H1 (cell line): ENCODE data around the gene TMCC3. TPM values are rescaled to one million over a fixed set of nuclear protein-coding genes. Genes with fewer than 3 reads are reported as not detected.

ENCODE experiments used
- CTCF ChIA-PET: fragments of 300-600 bp; sonication (Branson Sonifier 250); formaldehyde crosslinking; loops from one replicate; lab custom pipeline; 2021; ENCODE audit not compliant: partially characterized antibody; lab: Charles Lee
- POLR2A ChIA-PET: fragments of 300-600 bp; sonication (Branson Sonifier 250); formaldehyde crosslinking; loops from one replicate; lab custom pipeline; 2021; ENCODE audit warnings: inconsistent platforms; ENCODE audit not compliant: partially characterized antibody; lab: Charles Lee
- DNase-seq, 2 experiments: peaks; one replicate each; pipeline versions ENCODE4 v3.0.0 to v3.0.0-alpha.2; 2010 to 2022; ENCODE audit warnings: low spot score in 2 of 2, low read depth in 1 of 2, mixed read lengths in 1 of 2
- FAIRE-seq: peaks from 2 replicates; lab custom pipeline; 2011; peaks lifted over from hg19 to GRCh38; lab: Jason Lieb, UNC
- H2AFZ ChIP-seq: 2 replicates; pipeline ENCODE4 v1.8.1; 2012; ENCODE audit warnings: low read length, inconsistent platforms
- H2AK5ac ChIP-seq: 2 replicates; pipeline ENCODE4 v1.6.1; 2013; ENCODE audit warnings: low read depth, low read length
- H2BK120ac ChIP-seq: replicated peaks from 2 replicates; pipeline ENCODE3; 2013; ENCODE audit warnings: low read depth, low read length, inconsistent platforms
- H2BK12ac ChIP-seq: 2 replicates; pipeline ENCODE4 v1.6.1; 2013; ENCODE audit warnings: low read depth, low read length
- H2BK15ac ChIP-seq: 2 replicates; pipeline ENCODE4 v1.6.1; 2013; ENCODE audit warnings: low read length
- H2BK20ac ChIP-seq: 2 replicates; pipeline ENCODE4 v1.6.1; 2013; ENCODE audit warnings: low read length
- H2BK5ac ChIP-seq: 2 replicates; pipeline ENCODE4 v1.6.1; 2013; ENCODE audit warnings: low read depth, low read length
- H3K14ac ChIP-seq: 2 replicates; pipeline ENCODE4 v1.6.1; 2013; ENCODE audit warnings: inconsistent platforms; ENCODE audit not compliant: insufficient read length
- H3K18ac ChIP-seq: 2 replicates; pipeline ENCODE4 v1.6.1; 2013; ENCODE audit warnings: low read length; ENCODE audit errors: extremely low read depth
- H3K23ac ChIP-seq: 2 replicates; pipeline ENCODE4 v1.6.1; 2013; ENCODE audit warnings: inconsistent platforms; ENCODE audit not compliant: insufficient read length
- H3K23me2 ChIP-seq: 2 replicates; pipeline ENCODE4 v1.6.1; 2013; ENCODE audit warnings: low read depth, low read length
- H3K27ac ChIP-seq: 2 replicates; pipeline ENCODE4 v1.6.1; 2011; ENCODE audit warnings: low read depth, low read length, inconsistent platforms
- H3K27me3 ChIP-seq, 4 experiments: replicated peaks in 1 of 4; 1 replicate in 1 of 4; 2 replicates in 3 of 4; pipeline versions ENCODE4 v1.6.1 to v1.8.1; 2011 to 2013; ENCODE audit warnings: low read length in 3 of 4, mild to moderate bottlenecking in 3 of 4, inconsistent platforms in 2 of 4, mixed read lengths in 2 of 4, moderate library complexity in 1 of 4; ENCODE audit not compliant: control insufficient read depth in 3 of 4, insufficient read depth in 3 of 4; ENCODE audit errors: extremely low read depth in 1 of 4
- H3K36me3 ChIP-seq, 4 experiments: 2 replicates each; pipeline versions ENCODE4 v1.6.1 to v1.8.1; 2011 to 2013; ENCODE audit warnings: mild to moderate bottlenecking in 4 of 4, low read length in 3 of 4, moderate library complexity in 2 of 4, control low read depth in 1 of 4, inconsistent platforms in 1 of 4; ENCODE audit not compliant: insufficient read depth in 4 of 4, control insufficient read depth in 2 of 4
- H3K4ac ChIP-seq: replicated peaks from 2 replicates; pipeline ENCODE3; 2013; ENCODE audit warnings: low read length, low read depth, mixed read lengths, inconsistent platforms; ENCODE audit not compliant: insufficient read length
- H3K4me1 ChIP-seq, 4 experiments: replicated peaks in 1 of 4; 1 replicate in 1 of 4; 2 replicates in 3 of 4; pipeline versions ENCODE4 v1.6.1 to v1.8.1; 2011 to 2013; ENCODE audit warnings: low read length in 3 of 4, inconsistent platforms in 2 of 4, mixed read lengths in 1 of 4; ENCODE audit not compliant: insufficient read depth in 4 of 4, control insufficient read depth in 3 of 4
- H3K4me2 ChIP-seq, 2 experiments: 2 replicates each; pipeline versions ENCODE4 v1.6.1 to v1.8.1; 2011 to 2013; ENCODE audit warnings: low read depth in 2 of 2, low read length in 2 of 2, control low read depth in 1 of 2, inconsistent platforms in 1 of 2, mild to moderate bottlenecking in 1 of 2; ENCODE audit not compliant: insufficient read depth in 1 of 2
- H3K4me3 ChIP-seq, 4 experiments: fragments of 200-600, 300-600 bp in 1 of 4; sonication (generic), shearing (Covaris generic), sonication (Bioruptor Twin) in 1 of 4; 2 replicates each; pipeline versions ENCODE4 v1.5.1 to v1.8.1; 2011 to 2016; ENCODE audit warnings: low read length in 4 of 4, low read depth in 3 of 4, control low read depth in 2 of 4, inconsistent platforms in 2 of 4, mild to moderate bottlenecking in 2 of 4, mixed read lengths in 1 of 4, moderate library complexity in 1 of 4; ENCODE audit not compliant: insufficient read depth in 2 of 4; ENCODE audit errors: extremely low read depth in 1 of 4
- H3K56ac ChIP-seq: replicated peaks from 2 replicates; pipeline ENCODE3; 2013; ENCODE audit warnings: low read depth, mild to moderate bottlenecking, mixed read lengths, low read length, inconsistent platforms; ENCODE audit not compliant: insufficient read length
- H3K79me1 ChIP-seq: 2 replicates; pipeline ENCODE4 v1.6.1; 2013; ENCODE audit warnings: low read depth, low read length, control low read depth
- H3K79me2 ChIP-seq, 2 experiments: 2 replicates each; pipeline versions ENCODE4 v1.6.1 to v1.8.1; 2012 to 2013; ENCODE audit warnings: low read length in 2 of 2, mild to moderate bottlenecking in 2 of 2, inconsistent platforms in 1 of 2; ENCODE audit not compliant: insufficient read depth in 2 of 2, control insufficient read depth in 1 of 2
- H3K9ac ChIP-seq, 4 experiments: replicated peaks in 1 of 4; 1 replicate in 1 of 4; 2 replicates in 3 of 4; pipeline versions ENCODE4 v1.6.1 to v1.8.1; 2011 to 2013; ENCODE audit warnings: low read depth in 3 of 4, low read length in 3 of 4, control low read depth in 2 of 4, mild to moderate bottlenecking in 2 of 4, moderate library complexity in 2 of 4, inconsistent platforms in 1 of 4; ENCODE audit errors: extremely low read depth in 1 of 4
- H3K9me3 ChIP-seq, 2 experiments: 2 replicates each; pipeline versions ENCODE4 v1.6.1 to v1.8.1; 2012 to 2013; ENCODE audit warnings: mild to moderate bottlenecking in 2 of 2, moderate library complexity in 2 of 2, control low read depth in 1 of 2, inconsistent platforms in 1 of 2, low read depth in 1 of 2, low read length in 1 of 2, mixed read lengths in 1 of 2; ENCODE audit not compliant: insufficient read depth in 2 of 2
- H4K20me1 ChIP-seq, 2 experiments: replicated peaks in 1 of 2; 2 replicates each; pipeline versions ENCODE3 to v1.8.1; 2011 to 2013; ENCODE audit warnings: inconsistent platforms in 2 of 2, low read length in 2 of 2, mild to moderate bottlenecking in 1 of 2; ENCODE audit not compliant: insufficient read depth in 2 of 2, control insufficient read depth in 1 of 2
- H4K5ac ChIP-seq: 2 replicates; pipeline ENCODE4 v1.6.1; 2013; ENCODE audit warnings: low read length, low read depth, mixed read lengths, inconsistent platforms; ENCODE audit not compliant: insufficient read length
- H4K8ac ChIP-seq: 2 replicates; pipeline ENCODE4 v1.8.0; 2013; ENCODE audit warnings: mild to moderate bottlenecking, moderate library complexity, low read length, inconsistent platforms; ENCODE audit not compliant: insufficient read depth; ENCODE audit errors: extremely low read depth
- H4K91ac ChIP-seq: replicated peaks from 2 replicates; pipeline ENCODE3; 2013; ENCODE audit warnings: low read length, mixed read lengths, inconsistent platforms; ENCODE audit not compliant: insufficient read length
- BRCA1 ChIP-seq: IDR thresholded peaks from 2 replicates; pipeline ENCODE4 v1.6.1; 2012; ENCODE audit warnings: low read depth, low read length, improper control_type of control experiment
- EP300 ChIP-seq, 2 experiments: IDR thresholded peaks; 1 replicate in 1 of 2; 2 replicates in 1 of 2; pipeline ENCODE4 v1.6.1; 2011 to 2012; ENCODE audit warnings: low read depth in 2 of 2, low read length in 2 of 2, mild to moderate bottlenecking in 2 of 2, borderline replicate concordance in 1 of 2, inconsistent platforms in 1 of 2, moderate library complexity in 1 of 2
- YY1 ChIP-seq: IDR thresholded peaks from 2 replicates; pipeline ENCODE4 v1.6.1; 2011; ENCODE audit warnings: low read depth, mild to moderate bottlenecking, low read length
- WGBS, 2 experiments: shearing (Covaris generic) in 1 of 2; methylation state at CpG; one replicate each; pipeline versions ENCODE4 v1.1.6 to v1.1.7; 2013 to 2015; ENCODE audit warnings: low lambda C conversion rate in 2 of 2, mixed read lengths in 2 of 2, inconsistent platforms in 1 of 2, low coverage in 1 of 2, missing lambda C conversion rate in 1 of 2; ENCODE audit not compliant: insufficient replicate concordance in 2 of 2, insufficient coverage in 1 of 2, insufficient read length in 1 of 2; ENCODE audit errors: extremely low coverage in 1 of 2, missing lambda C conversion rate in 1 of 2; 5-methylcytosine and 5-hydroxymethylcytosine counted together
- polyA plus RNA-seq, 7 experiments: library from polyadenylated mRNA; depleted of rRNA in 3 of 7; stranded (reverse) in 5 of 7; unstranded in 2 of 7; fragments of >200 nt in 5 of 7; fragments of 200-250 nt in 2 of 7; gene quantifications; 1 replicate in 5 of 7; 2 replicates in 1 of 7; 4 replicates in 1 of 7; pipeline versions ENCODE4 v1.2.1 to v1.2.3, GENCODE V29; 2011 to 2013; ENCODE audit warnings: missing spikeins in 2 of 7, mixed read lengths in 2 of 7
- total RNA-seq: library from RNA; stranded (reverse); fragmentation: NEBNext Ultra II Directional; extraction: Animal tissue kit (Norgen Biotek cat#: 25700); gene quantifications from 2 replicates; pipeline ENCODE4 v1.2.1, GENCODE V29; 2021

Gene TMCC3
- total and polyA plus RNA-seq, 2 of the 8 experiments (the other 6 are each of a cell fraction or from before 2014, with no cell fraction given) = 1.7 to 4.1 TPM

DNA sequence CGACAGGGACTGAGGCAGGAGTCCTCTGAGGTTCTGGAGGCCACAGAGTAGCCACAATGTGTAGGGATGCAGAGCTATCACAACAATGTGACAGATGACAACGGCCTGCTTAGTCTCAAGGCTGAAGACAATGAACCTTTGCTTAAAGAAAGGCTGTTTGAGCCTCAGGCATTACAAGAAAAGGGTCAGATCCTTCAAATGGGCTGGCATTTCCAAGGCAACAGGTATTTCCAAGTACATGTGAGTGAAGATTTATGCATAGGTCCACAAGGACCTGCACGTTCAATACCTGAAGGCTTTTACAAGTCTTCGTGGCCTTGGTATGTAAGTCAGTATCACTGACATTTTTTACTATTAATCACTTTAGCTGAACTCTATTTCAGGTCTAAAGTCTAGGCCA lies 62.0 kb downstream of the TMCC3 start:
- H3K56ac ChIP-seq = no peak overlapping the region
- no peak overlapping the region for H2BK12ac ChIP-seq
- ChIA-PET POLR2A (no interaction called here), CTCF (interaction anchor here (1.2 to 1.4 kb wide), 2 partner anchors 15 to 43 kb away, joined by 3 to 4 read pairs; no protein-coding TSS in a partner anchor)
- no peaks in the 10 kb centered on the region for H3K79me2 ChIP-seq
- H3K4ac ChIP-seq = no peak overlapping the region
- DNase-seq (no peak), FAIRE-seq (no peak)
- no peak overlapping the region for H2AK5ac ChIP-seq
- no peak overlapping the region for H2BK20ac ChIP-seq
- no peak overlapping the region for H3K18ac ChIP-seq
- WGBS, 2 experiments = 77% methylated on average over 4 of the region's 4 CpGs; no CpG with 5 or more reads in 1 of the 2 experiments
- no peak overlapping the region for H3K4me3 ChIP-seq
- H4K91ac ChIP-seq = no peak overlapping the region
- H2BK5ac ChIP-seq = 0 out of 2 replicates have a peak overlapping the region, but pooled peaks have one; percentile 7
- H3K36me3 ChIP-seq = no peaks in the 10 kb centered on the region
- no peak overlapping the region for H4K5ac ChIP-seq
- H2BK120ac ChIP-seq = no peak overlapping the region
- H3K27ac ChIP-seq = no peak overlapping the region
- H3K4me2 ChIP-seq = no peak overlapping the region
- H2BK15ac ChIP-seq = no peak overlapping the region
- no peak overlapping the region for H3K9ac ChIP-seq
- no peak for TF ChIP-seq YY1
- no peak for TF ChIP-seq EP300 (IDR thresholded peaks at IDR 0.05; ENCODE audit: borderline replicate concordance in 1 of 2, low read depth in 2 of 2, low read length in 2 of 2)
- no peak for TF ChIP-seq BRCA1
- H4K20me1 ChIP-seq = no peaks in the 10 kb centered on the region
- H3K79me1 ChIP-seq = no peaks in the 10 kb centered on the region
- no peak overlapping the region for H3K23ac ChIP-seq
- no peaks in the 10 kb centered on the region for H3K9me3 ChIP-seq
- H3K27me3 ChIP-seq = no peaks in the 10 kb centered on the region
- H4K8ac ChIP-seq = no peak overlapping the region
- H3K14ac ChIP-seq = no peak overlapping the region
- H2AFZ ChIP-seq = no peak overlapping the region
- no peaks in the 10 kb centered on the region for H3K23me2 ChIP-seq
- peaks cover 0 to 3% (median under 1%) of the 10 kb centered on the region in 4 experiments; a peak in 2 of 7 replicates for H3K4me1 ChIP-seq
